GM12874 (cell line): ENCODE data around the gene COL4A2.

Experiments used
- TF ChIP-seq, protein P1 (sequence below): IDR thresholded peaks from 2 replicates; pipeline ENCODE4 v1.5.1; 2011; ENCODE audit warnings: low read depth, mild to moderate bottlenecking, control low read depth, low read length, moderate library complexity; ENCODE audit not compliant: insufficient read depth

The COL4A2 gene

DNA sequence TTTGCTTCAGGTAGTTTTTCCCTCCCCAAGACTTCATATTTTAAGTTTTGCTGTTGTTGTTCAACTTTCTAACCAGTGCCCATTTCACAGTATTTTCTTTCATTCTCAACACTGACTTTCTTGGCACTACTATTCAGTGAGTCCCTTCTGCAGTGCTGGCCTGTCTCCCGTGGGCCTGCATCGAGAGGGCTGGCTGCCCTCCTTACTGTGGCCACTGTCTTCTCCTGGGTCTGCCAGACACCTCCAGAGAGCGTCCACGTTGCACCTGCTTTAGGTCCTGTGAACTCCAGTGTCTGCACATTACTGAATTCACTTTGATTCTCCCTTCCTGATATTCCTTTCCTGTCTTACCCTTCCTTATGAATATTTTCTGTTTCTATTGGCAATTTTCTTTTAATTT lies 27.4 kb upstream of the COL4A2 start:
- TF ChIP-seq, protein P1, sequence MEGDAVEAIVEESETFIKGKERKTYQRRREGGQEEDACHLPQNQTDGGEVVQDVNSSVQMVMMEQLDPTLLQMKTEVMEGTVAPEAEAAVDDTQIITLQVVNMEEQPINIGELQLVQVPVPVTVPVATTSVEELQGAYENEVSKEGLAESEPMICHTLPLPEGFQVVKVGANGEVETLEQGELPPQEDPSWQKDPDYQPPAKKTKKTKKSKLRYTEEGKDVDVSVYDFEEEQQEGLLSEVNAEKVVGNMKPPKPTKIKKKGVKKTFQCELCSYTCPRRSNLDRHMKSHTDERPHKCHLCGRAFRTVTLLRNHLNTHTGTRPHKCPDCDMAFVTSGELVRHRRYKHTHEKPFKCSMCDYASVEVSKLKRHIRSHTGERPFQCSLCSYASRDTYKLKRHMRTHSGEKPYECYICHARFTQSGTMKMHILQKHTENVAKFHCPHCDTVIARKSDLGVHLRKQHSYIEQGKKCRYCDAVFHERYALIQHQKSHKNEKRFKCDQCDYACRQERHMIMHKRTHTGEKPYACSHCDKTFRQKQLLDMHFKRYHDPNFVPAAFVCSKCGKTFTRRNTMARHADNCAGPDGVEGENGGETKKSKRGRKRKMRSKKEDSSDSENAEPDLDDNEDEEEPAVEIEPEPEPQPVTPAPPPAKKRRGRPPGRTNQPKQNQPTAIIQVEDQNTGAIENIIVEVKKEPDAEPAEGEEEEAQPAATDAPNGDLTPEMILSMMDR = no peak

DNA sequence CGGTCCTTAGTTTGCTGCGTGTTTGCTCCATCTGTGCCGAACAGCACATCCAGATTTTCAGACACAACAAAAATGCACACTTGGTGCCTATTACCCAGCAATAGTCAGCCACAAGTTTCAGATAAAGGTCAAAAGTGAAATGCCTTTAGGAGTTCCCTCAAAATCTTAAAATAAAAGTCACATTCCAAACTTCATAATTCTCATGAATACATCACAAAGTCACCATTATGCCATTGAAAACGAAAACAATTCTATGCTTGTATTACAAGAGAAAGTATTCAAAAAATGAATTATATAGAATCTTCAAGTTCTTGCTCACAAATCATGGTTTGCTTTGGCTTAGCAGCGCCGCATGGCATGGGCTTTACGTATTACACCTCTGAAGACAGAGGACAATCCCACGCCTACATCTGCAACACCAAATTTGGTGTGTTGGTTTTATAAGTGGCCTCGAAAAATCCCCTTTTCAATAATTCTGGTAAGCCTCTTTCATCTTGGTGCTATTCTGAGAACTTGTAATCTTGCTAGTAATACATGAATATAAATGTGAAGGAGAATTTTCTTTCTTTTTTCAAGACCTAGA lies 26.8 kb upstream of the COL4A2 start:
- TF ChIP-seq, protein P1 = no peak

DNA sequence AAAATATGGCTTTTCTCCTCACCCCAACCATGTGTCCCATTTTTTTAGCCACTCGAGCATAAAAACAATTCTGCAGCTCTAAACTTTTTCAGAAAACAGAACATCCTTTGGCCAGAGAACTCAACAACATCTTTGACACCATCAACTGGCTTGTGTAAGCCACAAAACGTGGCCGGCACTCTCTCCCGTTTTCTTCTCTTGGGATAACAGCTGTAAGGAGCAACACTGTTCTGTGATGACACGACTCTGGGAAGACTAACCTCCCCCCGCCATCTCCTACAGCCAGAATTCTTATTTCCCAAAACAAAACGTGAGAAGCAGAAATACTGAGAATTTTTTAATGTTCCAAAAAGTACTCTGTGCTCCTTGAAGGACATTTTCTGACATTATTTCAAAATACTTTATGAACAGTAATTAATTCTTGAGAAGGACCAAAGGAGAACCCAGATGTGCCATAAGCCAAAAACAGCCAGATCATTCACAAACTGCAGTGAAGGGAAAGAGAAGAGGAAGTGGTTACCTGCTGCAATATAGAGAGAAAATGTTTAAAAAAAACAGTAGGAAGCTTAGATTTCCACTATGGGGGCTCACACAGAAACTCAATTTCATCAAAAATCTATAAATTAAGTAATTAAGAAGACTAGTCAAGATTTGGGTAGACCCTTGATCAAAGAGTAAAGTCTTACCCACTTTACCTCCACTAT lies 25.9 kb upstream of the COL4A2 start:
- TF ChIP-seq, protein P1 = no peak

GRCh38 chr13:110281736-110282135 lies 25.3 kb upstream of the COL4A2 start:
- TF ChIP-seq, protein P1 = no peak

DNA sequence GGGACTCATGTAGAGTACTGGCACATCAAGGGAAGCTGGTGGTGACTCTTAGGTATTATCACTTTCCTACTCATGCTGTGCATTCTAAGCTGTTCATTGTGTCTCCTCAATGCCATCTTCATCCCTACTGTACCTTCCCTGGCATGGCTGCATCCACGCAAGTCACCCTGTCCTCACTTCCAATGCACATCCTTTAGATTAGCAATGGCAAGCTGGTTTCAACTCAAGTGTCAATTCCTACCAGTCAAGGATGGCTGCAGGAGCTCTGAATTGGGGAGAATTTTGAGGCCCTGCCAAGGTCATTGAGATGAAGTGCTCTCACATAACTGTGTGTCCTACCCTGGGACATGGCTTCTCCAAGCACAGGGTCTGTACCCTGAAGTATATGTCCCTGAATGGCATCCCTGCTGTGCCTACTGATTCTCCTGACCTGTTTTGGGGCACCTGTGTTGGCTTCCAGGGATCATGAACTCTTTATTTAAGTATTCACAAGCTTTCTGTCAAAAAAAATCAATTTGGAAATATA lies 24.7 kb upstream of the COL4A2 start:
- TF ChIP-seq, protein P1 = no peak

DNA sequence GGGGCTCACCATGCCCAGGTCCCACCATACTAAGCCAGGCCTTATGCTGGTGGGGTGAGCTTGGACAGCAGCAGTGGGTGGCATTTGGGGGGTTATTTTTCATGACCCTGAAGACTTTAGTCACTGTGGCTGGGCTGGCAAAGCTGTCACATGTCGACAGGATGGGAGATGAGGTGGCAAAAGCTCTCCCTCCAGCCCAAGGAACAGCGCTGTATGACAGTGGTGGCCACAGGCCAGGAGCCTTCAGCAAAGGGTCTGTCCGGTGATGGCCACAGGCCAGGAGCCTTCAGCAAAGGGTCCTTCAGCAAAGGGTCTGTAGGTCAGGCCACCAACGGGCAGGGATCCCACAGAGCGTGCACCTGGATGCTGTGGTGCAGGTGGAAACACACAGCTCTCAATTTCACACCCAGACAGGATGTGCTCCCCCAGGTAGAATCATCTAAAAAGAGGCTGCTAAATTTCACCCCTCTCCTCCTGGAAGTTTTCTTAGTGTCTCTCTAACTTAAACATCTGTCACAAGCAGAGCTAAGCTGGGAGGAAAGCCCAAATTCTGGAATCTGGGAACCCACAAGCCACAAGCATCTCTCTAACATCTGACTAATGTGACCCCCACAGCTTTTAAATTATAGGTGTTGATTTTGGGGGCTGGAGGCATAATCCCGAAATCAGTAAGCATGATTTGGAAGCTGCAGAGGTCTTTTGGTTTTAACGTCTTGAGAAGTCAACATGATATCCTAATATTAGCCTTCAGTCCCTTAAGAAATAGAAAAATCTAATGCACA lies 23.2 kb upstream of the COL4A2 start:
- TF ChIP-seq, protein P1 = no peak
